ENCODE data around the gene PIGR. TPM values are rescaled to one million over a fixed set of nuclear protein-coding genes. Genes with fewer than 3 reads are reported as not detected.

Gene PIGR
- total RNA-seq, 1 experiment from 2014 or later, result not detected

DNA sequence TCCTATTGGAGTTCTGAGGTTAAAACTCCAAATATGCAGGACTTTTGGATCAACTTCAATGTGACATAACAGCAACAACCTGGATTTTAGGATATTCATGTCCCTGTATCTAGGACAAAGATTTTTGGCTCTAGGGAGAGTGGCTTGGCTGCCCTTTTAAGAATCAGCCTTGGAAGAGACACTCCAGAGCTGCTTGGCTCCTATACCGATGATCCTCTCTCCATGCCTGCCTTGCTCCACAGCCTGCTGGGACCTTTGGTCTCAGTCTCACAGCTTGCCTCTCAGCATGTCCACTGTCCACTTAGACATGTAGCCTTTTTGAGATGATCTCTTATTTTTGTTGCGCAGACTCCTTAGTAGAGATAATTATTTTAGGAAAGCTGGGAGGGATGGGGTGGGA, 20.0 kb downstream of the PIGR start:
- no peak overlapping the region for H3K56ac ChIP-seq (ENCODE audit: insufficient read length, low read depth, low read length)
- H4K91ac ChIP-seq (ENCODE audit: insufficient read length, low read depth, low read length), result no peak overlapping the region
- no peak overlapping the region for H2BK20ac ChIP-seq (ENCODE audit: low read depth, low read length, poor library complexity, severe bottlenecking)
- TF ChIP-seq, protein P1, sequence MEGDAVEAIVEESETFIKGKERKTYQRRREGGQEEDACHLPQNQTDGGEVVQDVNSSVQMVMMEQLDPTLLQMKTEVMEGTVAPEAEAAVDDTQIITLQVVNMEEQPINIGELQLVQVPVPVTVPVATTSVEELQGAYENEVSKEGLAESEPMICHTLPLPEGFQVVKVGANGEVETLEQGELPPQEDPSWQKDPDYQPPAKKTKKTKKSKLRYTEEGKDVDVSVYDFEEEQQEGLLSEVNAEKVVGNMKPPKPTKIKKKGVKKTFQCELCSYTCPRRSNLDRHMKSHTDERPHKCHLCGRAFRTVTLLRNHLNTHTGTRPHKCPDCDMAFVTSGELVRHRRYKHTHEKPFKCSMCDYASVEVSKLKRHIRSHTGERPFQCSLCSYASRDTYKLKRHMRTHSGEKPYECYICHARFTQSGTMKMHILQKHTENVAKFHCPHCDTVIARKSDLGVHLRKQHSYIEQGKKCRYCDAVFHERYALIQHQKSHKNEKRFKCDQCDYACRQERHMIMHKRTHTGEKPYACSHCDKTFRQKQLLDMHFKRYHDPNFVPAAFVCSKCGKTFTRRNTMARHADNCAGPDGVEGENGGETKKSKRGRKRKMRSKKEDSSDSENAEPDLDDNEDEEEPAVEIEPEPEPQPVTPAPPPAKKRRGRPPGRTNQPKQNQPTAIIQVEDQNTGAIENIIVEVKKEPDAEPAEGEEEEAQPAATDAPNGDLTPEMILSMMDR (conservative IDR thresholded peaks at IDR 0.05), result no peak
- no peak overlapping the region for H3K27ac ChIP-seq (ENCODE audit: insufficient read length, low read depth, low read length)
- no peaks in the 10 kb centered on the region for H3K9me3 Mint-ChIP-seq
- WGBS (ENCODE audit: extremely low coverage, insufficient read length, low lambda C conversion rate), result no CpG with 5 or more reads among the region's 2 CpGs
- H3K4me1 Mint-ChIP-seq, result no peaks in the 10 kb centered on the region
- no peak overlapping the region for H3K23ac ChIP-seq (ENCODE audit: insufficient read length, low read depth, low read length)
- H3K36me3 Mint-ChIP-seq (ENCODE audit: insufficient read depth in 1 of 3, low read depth in 3 of 3), result no peaks in the 10 kb centered on the region
- H3K27me3 Mint-ChIP-seq (ENCODE audit: low read depth), result peaks cover 2% of the 10 kb centered on the region
- no peaks in the 10 kb centered on the region for H4K20me1 ChIP-seq (ENCODE audit: control insufficient read depth, insufficient read depth, insufficient read length)
- H2AK5ac ChIP-seq (ENCODE audit: insufficient read length, low read length), result no peak overlapping the region
- no peak overlapping the region for H2BK5ac ChIP-seq (ENCODE audit: insufficient read length, low read length)
- no peaks in the 10 kb centered on the region for H3K23me2 ChIP-seq (ENCODE audit: insufficient read length, low read depth, low read length, poor library complexity, severe bottlenecking)
- no peaks in the 10 kb centered on the region for H3K27me3 ChIP-seq (ENCODE audit: insufficient read depth, low read length)
- no peak overlapping the region for H3K27ac Mint-ChIP-seq
- no peaks in the 10 kb centered on the region for H3K4me1 ChIP-seq (ENCODE audit: insufficient read depth, low read length)
- H3K4ac ChIP-seq (ENCODE audit: low read depth, low read length), result no peak overlapping the region
- H4K8ac ChIP-seq (replicated peaks; ENCODE audit: insufficient read length, low read depth, low read length), result no peak overlapping the region
- H3K14ac ChIP-seq (ENCODE audit: insufficient read depth, low read length), result no peak overlapping the region
- no peak for DNase-seq
- no peak overlapping the region for H3K4me3 Mint-ChIP-seq
- H3K4me2 ChIP-seq (ENCODE audit: insufficient read depth, insufficient read length, low read length), result no peak overlapping the region
- H2BK15ac ChIP-seq (ENCODE audit: low read depth, low read length), result no peak overlapping the region
- H3K79me2 ChIP-seq (ENCODE audit: insufficient read depth, low read length), result no peaks in the 10 kb centered on the region
- H3T11ph ChIP-seq (ENCODE audit: low read length), result no peak overlapping the region
- H2BK120ac ChIP-seq (ENCODE audit: low read depth, low read length, poor library complexity, severe bottlenecking), result no peak overlapping the region
- no peak overlapping the region for H4K5ac ChIP-seq (ENCODE audit: insufficient read length, low read depth, low read length)
- H3K18ac ChIP-seq (ENCODE audit: insufficient read length, low read depth, low read length), result no peak overlapping the region
- H3K9ac ChIP-seq (ENCODE audit: extremely low read depth, insufficient read length, low read length), result no peak overlapping the region
- no peak overlapping the region for H2BK12ac ChIP-seq (ENCODE audit: insufficient read length, low read depth, low read length)
- no peaks in the 10 kb centered on the region for H3K79me1 ChIP-seq (ENCODE audit: insufficient read depth, low read depth, low read length, poor library complexity, severe bottlenecking)
- no peaks in the 10 kb centered on the region for H3K9me3 ChIP-seq (ENCODE audit: control insufficient read depth, low read depth, low read length)
- no peak overlapping the region for H2AFZ ChIP-seq (ENCODE audit: low read length)

Data from H9 (cell line).